NCI-H345 treated with DMSO at 0.1 percent for 48 hours (cell line): ENCODE measurements around the gene SPATA46.

Experiments
- DNase-seq: peaks from one replicate; lab custom pipeline; 2025; ENCODE audit not compliant: unreplicated experiment; lab: John Stamatoyannopoulos, UW

Gene SPATA46

GRCh38 chr1:162391790-162392563 lies 15.3 kb upstream of the SPATA46 start:
- peak; percentile 4 for DNase-seq

- no peak for DNase-seq
Observed at GRCh38 chr1:162390396-162391185, 13.9 kb upstream of the SPATA46 start.

DNA sequence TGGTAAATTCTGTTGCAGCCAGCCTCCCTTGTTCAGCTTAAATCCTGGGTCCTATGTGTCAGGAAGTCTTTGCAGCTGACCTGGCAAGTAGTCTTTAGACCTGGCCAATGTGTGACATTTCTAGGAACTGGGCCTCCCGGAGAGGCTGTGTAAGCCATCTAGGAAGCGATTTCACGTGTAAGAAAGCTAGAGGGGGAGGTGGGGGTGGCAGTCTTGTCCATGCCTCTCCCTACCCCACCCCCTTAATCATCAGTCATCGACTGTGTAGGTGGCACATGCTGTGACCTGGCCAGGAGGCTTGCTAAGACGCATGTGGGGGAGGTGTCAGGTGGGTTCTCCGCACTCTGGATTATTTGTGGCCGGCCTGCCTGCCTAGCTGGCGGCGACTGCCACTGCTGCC lies 13.3 kb upstream of the SPATA46 start:
- no peak for DNase-seq

- no peak for DNase-seq
Observed at GRCh38 chr1:162389021-162389818, 12.6 kb upstream of the SPATA46 start.

- no peak for DNase-seq
Observed at GRCh38 chr1:162388615-162389014, 12.0 kb upstream of the SPATA46 start.

- DNase-seq = no peak
Observed at GRCh38 chr1:162388083-162388594, 11.5 kb upstream of the SPATA46 start.

DNA sequence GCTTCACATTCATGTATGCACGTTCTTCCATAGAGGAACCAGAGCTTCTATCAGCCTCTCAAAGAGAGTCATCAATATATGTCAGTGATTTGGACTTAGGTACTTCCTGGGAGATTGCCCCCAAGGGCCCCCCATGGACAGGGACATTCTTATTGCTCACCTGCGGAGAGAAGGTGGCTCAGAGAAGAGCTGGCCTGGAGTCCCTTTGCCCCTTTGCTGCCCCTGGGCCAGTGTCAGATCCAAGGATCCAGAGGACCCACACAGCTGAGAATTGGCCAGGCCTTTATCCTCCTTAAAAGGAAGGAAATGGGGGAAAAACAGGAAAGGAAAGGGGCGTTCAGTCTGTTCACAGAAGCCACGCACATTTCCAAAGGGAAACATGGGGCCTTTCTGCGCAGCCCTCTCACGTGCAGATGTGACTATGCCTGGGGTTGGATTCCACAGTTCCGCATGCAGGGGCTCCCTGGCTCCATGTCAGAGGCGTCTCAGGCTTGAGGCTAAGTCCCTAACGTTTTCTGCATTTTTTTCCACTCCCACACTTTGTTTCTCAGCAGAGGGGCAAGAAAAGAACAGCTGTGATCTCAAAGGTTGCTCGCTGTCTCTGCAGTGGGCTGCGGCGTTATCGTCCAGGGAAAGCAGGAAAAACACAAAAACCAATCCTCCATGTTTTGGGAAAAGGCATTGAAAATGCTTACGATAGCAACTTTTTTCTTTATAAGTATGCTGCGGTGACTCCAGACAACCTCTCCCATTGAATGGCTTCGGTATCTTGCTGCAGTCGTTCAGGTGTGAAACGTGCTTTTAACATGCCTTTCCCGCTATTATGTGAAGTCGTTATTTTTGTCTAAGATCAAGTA lies 10.8 kb upstream of the SPATA46 start:
- no peak for DNase-seq

- DNase-seq = no peak
Observed at GRCh38 chr1:162386292-162387225, 9.9 kb upstream of the SPATA46 start.

DNA sequence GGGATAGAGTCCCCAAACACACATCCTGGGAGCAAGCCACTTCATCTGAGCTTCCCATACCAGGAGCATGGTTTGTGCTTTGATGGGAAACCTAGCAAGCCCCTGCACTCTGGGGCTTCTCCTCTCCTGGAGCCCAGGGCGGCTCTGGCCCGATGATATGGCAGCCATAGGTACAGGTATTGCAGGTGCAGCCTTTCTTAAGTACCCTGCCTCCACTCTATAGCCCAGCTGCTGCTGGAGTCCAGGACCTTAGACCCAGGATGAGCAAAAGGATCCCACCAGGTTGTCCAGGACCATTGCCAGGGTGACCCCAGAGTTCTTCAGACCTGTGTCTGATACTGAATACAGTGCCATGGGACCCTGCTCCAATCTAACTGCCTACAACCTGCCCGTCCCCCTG lies 9.0 kb upstream of the SPATA46 start:
- no peak for DNase-seq

- no peak for DNase-seq
Observed at GRCh38 chr1:162385280-162385623, 8.6 kb upstream of the SPATA46 start.

GRCh38 chr1:162384601-162385279 lies 8.1 kb upstream of the SPATA46 start:
- DNase-seq = no peak

- no peak for DNase-seq
Observed at GRCh38 chr1:162384116-162384515, 7.5 kb upstream of the SPATA46 start.

GRCh38 chr1:162383516-162383915 lies 6.9 kb upstream of the SPATA46 start:
- DNase-seq = no peak

- no peak for DNase-seq
Observed at GRCh38 chr1:162383091-162383490, 6.4 kb upstream of the SPATA46 start.

DNA sequence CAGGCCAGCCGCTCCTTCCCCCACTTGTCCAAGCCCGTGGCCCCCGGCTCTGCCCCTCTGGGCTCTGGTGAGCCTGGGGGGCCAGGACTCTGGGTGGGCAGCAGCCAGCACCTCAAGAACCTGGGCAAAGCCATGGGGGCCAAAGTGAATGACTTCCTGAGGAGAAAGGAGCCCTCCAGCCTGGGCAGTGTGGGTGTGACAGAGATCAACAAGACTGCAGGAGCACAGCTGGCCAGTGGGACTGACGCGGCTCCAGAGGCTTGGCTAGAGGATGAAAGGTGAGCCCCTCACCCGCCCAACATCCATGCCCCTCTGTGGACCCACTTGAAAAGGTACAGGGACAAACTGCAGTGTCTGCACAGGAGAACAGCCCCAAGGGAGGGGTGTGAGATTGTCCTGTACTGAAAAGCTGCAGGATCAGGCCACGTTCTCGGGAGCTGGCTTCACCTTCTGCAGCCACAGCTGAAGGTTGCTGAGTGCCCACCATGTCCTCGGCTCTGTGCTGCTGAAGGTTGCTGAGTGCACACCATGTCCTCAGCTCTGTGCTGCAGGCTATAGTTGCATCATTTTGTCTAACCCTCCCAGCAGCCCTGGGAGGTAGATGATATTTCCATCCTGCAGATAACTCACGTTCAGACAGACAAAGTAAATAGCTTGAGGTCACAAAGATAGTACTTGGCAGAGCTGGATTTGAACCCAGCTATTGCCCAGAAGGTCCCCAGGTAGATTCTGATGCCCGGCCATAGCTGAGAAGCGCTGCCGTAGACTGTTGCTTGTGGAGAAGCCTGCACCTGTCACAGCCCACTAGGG lies 5.5 kb upstream of the SPATA46 start:
- DNase-seq = no peak

GRCh38 chr1:162381383-162381782 lies 4.7 kb upstream of the SPATA46 start, which contains the start of gene C1orf226:
Gene C1orf226 (plus strand): TSS chr1:162381728. CDS start chr1:162381902, 174 bp downstream.
- DNase-seq = no peak

GRCh38 chr1:162380061-162380846 lies 3.6 kb upstream of the SPATA46 start:
- no peak for DNase-seq
